ENCODE data around the gene ADGRE2.
"Not testable (repeated sequence)": the region's sequence is repeated elsewhere in the genome, so short reads cannot be mapped to it uniquely, and the experiment has no call there.

Gene ADGRE2

DNA sequence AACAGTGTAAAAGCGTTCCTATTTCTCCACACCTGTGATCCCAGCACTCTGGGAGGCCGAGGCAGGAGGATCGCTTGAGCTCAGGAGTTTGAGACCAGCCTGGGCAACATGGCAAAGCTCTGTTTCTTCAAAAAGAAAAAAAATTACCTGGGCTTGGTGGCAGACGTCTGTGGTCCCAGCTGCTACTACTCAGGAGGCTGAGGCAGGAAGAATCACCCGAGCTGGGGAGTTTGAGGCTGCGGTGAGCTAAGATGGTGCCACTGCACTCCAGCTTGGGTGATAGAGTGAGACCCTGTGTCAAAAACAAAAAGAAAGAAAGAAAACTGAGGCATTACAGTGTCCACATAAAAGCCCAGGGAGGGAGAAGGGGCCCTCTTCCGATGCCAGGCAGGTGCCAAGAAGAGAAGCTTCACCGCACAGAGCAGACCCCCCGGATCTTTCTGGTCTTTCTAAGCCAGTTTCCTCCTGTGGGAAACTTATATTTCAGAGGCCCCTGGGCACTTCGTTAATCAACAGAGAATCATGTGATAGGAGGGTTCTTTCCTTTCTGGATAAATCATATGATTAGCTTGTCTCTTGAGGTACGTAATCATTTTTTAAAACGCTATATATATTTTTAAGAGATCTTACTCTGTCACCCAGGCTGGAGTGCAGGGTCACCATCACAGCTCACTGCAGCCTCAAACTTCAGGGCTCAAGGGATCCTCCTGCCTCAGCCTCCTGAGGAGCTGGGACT is at the start of gene ADGRE2:
TSS of gene ADGRE2 (minus strand) at position 451 of the 736 bp plus-strand sequence. CDS start 1,804 bp downstream, outside the sequence.
- not testable (repeated sequence) for DNase-seq (ENCODE audit: low spot score)

DNA sequence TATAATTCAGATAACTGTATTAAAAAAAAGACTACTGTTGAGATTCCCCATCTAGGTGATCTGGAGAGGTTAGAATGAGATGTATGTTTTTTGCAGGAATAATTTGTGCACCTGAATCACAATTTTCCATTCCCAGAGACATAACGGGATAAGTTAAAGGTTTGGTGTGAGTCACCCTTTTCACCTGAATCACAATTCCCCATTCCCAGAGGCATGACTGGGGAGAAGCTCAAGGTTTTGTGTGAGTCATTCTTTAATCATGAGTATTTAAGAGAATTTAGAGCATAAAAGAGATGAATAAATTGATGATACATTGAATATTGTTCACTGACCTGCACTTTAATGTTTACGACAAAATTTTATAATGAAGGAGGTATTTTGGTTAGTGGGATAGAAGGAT is 47.6 kb upstream of the ADGRE2 start:
- DNase-seq (ENCODE audit: low spot score), result no peak
- TF ChIP-seq, protein P1, sequence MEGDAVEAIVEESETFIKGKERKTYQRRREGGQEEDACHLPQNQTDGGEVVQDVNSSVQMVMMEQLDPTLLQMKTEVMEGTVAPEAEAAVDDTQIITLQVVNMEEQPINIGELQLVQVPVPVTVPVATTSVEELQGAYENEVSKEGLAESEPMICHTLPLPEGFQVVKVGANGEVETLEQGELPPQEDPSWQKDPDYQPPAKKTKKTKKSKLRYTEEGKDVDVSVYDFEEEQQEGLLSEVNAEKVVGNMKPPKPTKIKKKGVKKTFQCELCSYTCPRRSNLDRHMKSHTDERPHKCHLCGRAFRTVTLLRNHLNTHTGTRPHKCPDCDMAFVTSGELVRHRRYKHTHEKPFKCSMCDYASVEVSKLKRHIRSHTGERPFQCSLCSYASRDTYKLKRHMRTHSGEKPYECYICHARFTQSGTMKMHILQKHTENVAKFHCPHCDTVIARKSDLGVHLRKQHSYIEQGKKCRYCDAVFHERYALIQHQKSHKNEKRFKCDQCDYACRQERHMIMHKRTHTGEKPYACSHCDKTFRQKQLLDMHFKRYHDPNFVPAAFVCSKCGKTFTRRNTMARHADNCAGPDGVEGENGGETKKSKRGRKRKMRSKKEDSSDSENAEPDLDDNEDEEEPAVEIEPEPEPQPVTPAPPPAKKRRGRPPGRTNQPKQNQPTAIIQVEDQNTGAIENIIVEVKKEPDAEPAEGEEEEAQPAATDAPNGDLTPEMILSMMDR (IDR thresholded peaks at IDR 0.05; ENCODE audit: extremely low read depth, missing control alignments), result no peak

DNA sequence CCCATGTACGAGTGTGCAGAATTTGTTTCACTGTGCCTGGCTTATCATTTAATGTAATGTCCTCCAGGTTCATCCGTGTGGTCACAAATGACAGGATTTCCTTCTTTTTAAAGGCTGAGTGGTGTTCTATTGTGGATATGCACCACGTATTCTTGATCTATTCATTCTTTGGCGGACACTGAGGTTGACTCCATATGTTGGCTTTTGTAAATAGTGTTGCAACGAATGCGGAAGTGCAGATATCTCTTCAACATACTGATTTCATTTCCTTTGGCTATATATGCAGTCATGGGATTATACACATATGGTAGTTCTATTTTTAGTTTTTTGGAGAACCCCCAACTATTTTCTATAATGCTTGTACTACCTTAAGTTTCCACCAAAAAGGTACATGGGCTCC is 43.6 kb upstream of the ADGRE2 start:
- TF ChIP-seq, protein P1 (IDR thresholded peaks at IDR 0.05; ENCODE audit: extremely low read depth, missing control alignments), result no peak
- no peak for DNase-seq (ENCODE audit: low spot score)

DNA sequence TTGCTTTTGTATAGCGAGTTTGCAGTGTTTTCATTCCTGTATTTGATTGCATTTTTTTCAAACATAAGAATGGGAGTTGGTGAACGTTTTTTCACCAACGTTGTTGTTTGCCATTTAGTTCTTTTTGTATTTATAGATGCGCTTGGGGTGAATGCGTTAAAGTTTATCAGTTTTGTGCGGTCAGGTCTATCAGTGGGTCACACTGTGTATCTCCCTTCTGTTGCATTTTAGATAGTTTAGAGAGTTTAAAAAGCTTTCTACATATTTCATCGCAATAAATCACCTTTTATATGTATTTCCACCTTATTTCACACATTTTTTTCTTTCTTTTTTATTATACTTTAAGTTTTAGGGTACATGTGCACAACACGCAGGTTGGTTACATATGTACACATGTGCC is 40.2 kb upstream of the ADGRE2 start:
- TF ChIP-seq, protein P1 (IDR thresholded peaks at IDR 0.05; ENCODE audit: extremely low read depth, missing control alignments), result no peak
- DNase-seq (ENCODE audit: low spot score), result no peak

DNA sequence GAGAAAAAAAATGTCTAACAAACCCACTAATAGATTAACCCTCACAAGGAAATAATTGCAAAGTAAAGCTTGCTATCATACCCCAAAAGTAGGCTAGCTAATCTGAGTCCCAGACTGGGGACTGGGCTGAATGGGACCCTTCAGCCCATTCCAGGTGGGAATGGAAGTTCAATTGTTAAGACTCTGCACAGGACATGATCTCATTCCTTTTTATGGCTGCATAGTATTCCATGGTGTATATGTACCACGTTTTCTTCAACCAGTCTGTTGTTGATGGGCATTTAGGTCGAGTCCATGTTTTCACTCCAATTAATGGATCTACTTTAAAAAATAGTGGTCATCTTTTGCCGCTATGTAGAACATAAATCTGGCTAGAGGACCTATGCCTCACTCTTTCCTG is 38.7 kb upstream of the ADGRE2 start:
- no peak for DNase-seq (ENCODE audit: low spot score)
- TF ChIP-seq, protein P1 (IDR thresholded peaks at IDR 0.05; ENCODE audit: extremely low read depth, missing control alignments), result no peak

DNA sequence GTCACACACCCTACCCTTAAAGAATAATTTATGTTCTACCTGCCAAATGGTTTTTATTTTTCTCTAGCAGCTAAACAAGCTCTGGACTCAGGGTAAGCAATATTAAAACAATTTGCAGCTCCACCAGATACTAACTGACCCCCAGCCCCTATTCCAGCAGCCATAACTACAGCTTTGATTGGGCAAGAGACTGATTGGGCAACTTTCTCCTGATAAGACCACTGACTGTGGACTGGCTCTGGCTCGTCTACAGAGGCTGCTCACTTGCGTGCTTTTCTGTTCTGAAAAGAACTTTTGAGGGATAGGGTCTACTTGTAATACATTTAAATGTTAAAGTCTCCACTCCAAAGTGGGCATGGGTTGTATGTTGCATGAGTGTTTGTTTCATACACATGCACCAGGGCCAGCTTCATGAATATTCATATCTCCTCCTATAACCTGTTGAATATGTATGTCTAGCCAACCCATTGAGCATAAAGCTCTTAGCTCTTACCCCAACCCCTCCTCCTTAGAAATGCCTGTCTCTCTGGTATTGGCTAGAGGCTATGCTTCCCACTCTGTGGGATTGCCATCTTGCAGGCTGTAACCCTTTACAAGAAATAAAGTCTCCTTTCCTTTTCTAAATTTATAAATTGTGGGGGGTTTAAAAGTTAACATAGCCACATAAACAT is 36.8 kb upstream of the ADGRE2 start:
- TF ChIP-seq, protein P1 (IDR thresholded peaks at IDR 0.05; ENCODE audit: extremely low read depth, missing control alignments), result no peak
- DNase-seq (ENCODE audit: low spot score), result no peak

DNA sequence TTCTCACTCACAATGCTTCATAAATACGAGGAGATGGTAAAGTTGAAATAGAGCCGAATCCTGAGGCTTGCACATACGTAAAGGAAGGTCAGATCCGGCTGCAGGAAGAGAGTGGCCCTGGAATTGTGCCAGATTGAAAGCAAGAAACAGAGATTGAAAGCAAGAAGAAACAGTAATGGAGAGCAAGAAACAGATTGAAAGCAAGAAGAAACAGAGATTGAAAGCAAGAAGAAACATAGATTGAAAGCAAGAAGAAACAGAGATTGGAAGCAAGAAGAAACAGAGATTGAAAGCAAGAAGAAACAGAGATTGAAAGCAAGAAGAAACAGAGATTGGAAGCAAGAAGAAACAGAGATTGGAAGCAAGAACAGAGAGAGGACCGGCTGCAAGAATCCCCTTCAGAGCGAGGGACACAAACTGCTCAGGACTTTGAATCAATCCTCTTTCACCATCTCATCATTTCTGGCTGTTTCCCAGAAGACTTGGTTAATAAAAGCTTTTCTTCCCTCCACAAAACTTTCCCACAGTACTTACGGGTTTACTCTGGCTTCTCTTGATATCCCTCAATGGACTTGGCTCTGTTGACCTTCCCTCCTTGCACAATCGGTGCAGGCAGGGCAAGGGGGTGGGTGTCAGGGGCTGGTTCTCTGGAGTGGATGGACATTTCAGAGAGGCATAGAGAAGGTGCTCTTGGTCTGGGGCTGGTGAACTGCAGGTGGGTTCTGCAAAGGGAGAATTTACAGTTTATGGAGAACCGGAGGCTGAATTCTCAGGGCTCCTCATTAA is 31.1 kb upstream of the ADGRE2 start:
- DNase-seq (ENCODE audit: low spot score), result no peak
- TF ChIP-seq, protein P1 (IDR thresholded peaks at IDR 0.05; ENCODE audit: extremely low read depth, missing control alignments), result no peak

Measured in GM20000 (cell line).